CD4-positive, alpha-beta T cell (primary cell): ENCODE data around the gene HSF2BP. TPM values are rescaled to one million over a fixed set of nuclear protein-coding genes. Genes with fewer than 3 reads are reported as not detected.
"Not testable (repeated sequence)": the region's sequence is repeated elsewhere in the genome, so short reads cannot be mapped to it uniquely, and the experiment has no call there.

ENCODE experiments used
- ATAC-seq: fragments of 200-7000 bp; cut with Tn5 transposase; one replicate; pipeline ENCODE4 v1.10.0; 2022; ENCODE audit warnings: mild to moderate bottlenecking; ENCODE audit not compliant: poor library complexity
- CTCF ChIA-PET: fragments of 350-600 bp; sonication (Branson Sonifier 250); formaldehyde crosslinking; loops from one replicate; lab custom pipeline; 2021; ENCODE audit warnings: antibody characterized with exemption, inconsistent platforms; lab: Charles Lee
- POLR2A ChIA-PET: fragments of 350-600 bp; sonication (Branson Sonifier 250); formaldehyde crosslinking; loops from one replicate; lab custom pipeline; 2021; ENCODE audit warnings: antibody characterized with exemption, inconsistent platforms; lab: Charles Lee
- DNase-seq, 14 experiments: peaks; one replicate each; pipeline ENCODE4 v3.0.0-alpha.2; 2013 to 2020; ENCODE audit warnings: mixed read lengths in 2 of 14
- H3K27ac ChIP-seq, 2 donors: one replicate each; pipeline versions ENCODE4 v1.5.1 to v1.7.0; 2013; ENCODE audit warnings: low read length in 2 of 2, low read depth in 1 of 2, mild to moderate bottlenecking in 1 of 2
- H3K27me3 ChIP-seq, 2 experiments: 1 replicate in 1 of 2; 2 replicates in 1 of 2; pipeline versions ENCODE4 v1.6.1 to v1.7.0; 2013; ENCODE audit warnings: low read length in 2 of 2, control low read depth in 1 of 2, mild to moderate bottlenecking in 1 of 2, moderate library complexity in 1 of 2; ENCODE audit not compliant: insufficient read depth in 2 of 2, control insufficient read depth in 1 of 2
- H3K36me3 ChIP-seq: one replicate; pipeline ENCODE4 v1.6.1; 2013; ENCODE audit warnings: low read length, control low read depth; ENCODE audit not compliant: insufficient read depth
- H3K4me1 ChIP-seq: one replicate; pipeline ENCODE4 v1.6.1; 2013; ENCODE audit warnings: low read length, control low read depth; ENCODE audit not compliant: insufficient read depth
- H3K4me3 ChIP-seq: one replicate; pipeline ENCODE4 v1.5.1; 2013; ENCODE audit warnings: mild to moderate bottlenecking, low read length, moderate library complexity
- H3K9me3 ChIP-seq, 2 experiments: 1 replicate in 1 of 2; 2 replicates in 1 of 2; pipeline versions ENCODE4 v1.6.1 to v1.7.0; 2013; ENCODE audit warnings: low read length in 2 of 2, mild to moderate bottlenecking in 2 of 2, control low read depth in 1 of 2, moderate library complexity in 1 of 2; ENCODE audit not compliant: control insufficient read depth in 1 of 2, insufficient read depth in 1 of 2
- H3K27ac Mint-ChIP-seq: one replicate; pipeline ENCODE4 v1.8.0; 2020; ENCODE audit warnings: mixed read lengths
- H3K27me3 Mint-ChIP-seq: one replicate; pipeline ENCODE4 v1.8.0; 2021; ENCODE audit warnings: mixed read lengths
- H3K36me3 Mint-ChIP-seq: one replicate; pipeline ENCODE4 v1.8.0; 2021; ENCODE audit warnings: low read depth, mixed read lengths
- H3K4me1 Mint-ChIP-seq: one replicate; pipeline ENCODE4 v1.8.0; 2021; ENCODE audit warnings: low read depth, mixed read lengths
- H3K4me3 Mint-ChIP-seq: one replicate; pipeline ENCODE4 v1.8.0; 2020; ENCODE audit warnings: mild to moderate bottlenecking, mixed read lengths
- H3K9me3 Mint-ChIP-seq: one replicate; pipeline ENCODE4 v1.8.0; 2020; ENCODE audit warnings: mixed read lengths
- CTCF ChIP-seq: fragments of 200-600 bp; IDR thresholded peaks from one replicate; pipeline ENCODE4 v1.8.0; 2022; ENCODE audit warnings: antibody characterized with exemption, mild to moderate bottlenecking
- intact Hi-C, 2 experiments: fragments of 100-400 bp; cut with DNase I in 1 of 2; cut with micrococcal nuclease in 1 of 2; formaldehyde crosslinking; loops; one replicate each; pipeline versions ENCODE4 v1.15.1 to v1.9.0; 2023 to 2025; cut with DNase I, micrococcal nuclease
- total RNA-seq, 174 experiments: library from RNA in 2 of 174; stranded (reverse) in 2 of 174; gene quantifications; one replicate each; pipeline ENCODE4 v1.2.3 and lab custom pipeline; 2021 to 2026

HSF2BP gene
- total RNA-seq, 2 experiments from 2014 or later = 0.59 to 0.93 TPM

GRCh38 chr21:43701936-43702784 is 42.9 kb upstream of the HSF2BP start:
- H3K36me3 Mint-ChIP-seq = peaks cover 6% of the 10 kb centered on the region
- CTCF ChIA-PET = interaction anchor here (1.4 kb wide), 1 partner anchor 87 kb away, joined by 4 read pairs; the partner anchor contains the start of gene RRP1
- no peak overlapping the region for H3K27ac ChIP-seq
- intact Hi-C loops = no loop called here
- H3K9me3 Mint-ChIP-seq = peaks cover 2% of the 10 kb centered on the region
- no peaks in the 10 kb centered on the region for H3K36me3 ChIP-seq
- TF ChIP-seq CTCF = no peak
- H3K4me3 Mint-ChIP-seq = no peak overlapping the region
- peaks cover 0 to 3% of the 10 kb centered on the region in 2 experiments for H3K9me3 ChIP-seq
- POLR2A ChIA-PET = interaction anchor here (2.0 kb wide), 1 partner anchor 26 kb away, joined by 4 read pairs; no protein-coding TSS in a partner anchor
- H3K4me1 ChIP-seq = peaks cover 29% of the 10 kb centered on the region
- H3K4me3 ChIP-seq = no peak overlapping the region
- H3K27me3 Mint-ChIP-seq = no peaks in the 10 kb centered on the region
- peaks cover 12% of the 10 kb centered on the region for H3K4me1 Mint-ChIP-seq
- ATAC-seq (no peak), DNase-seq (no peak)
- no peak overlapping the region for H3K27ac Mint-ChIP-seq
- no peaks in the 10 kb centered on the region for H3K27me3 ChIP-seq

- DNase-seq (no peak), ATAC-seq (no peak)
- Mint-ChIP-seq H3K27me3 (no peaks in the 10 kb centered on the region), H3K4me3 (no peak overlapping the region), H3K36me3 (peaks cover 26% of the 10 kb centered on the region), H3K9me3 (peaks cover 2% of the 10 kb centered on the region), H3K4me1 (peaks cover 12% of the 10 kb centered on the region), H3K27ac (no peak overlapping the region)
- POLR2A ChIA-PET = no interaction called here
- H3K36me3 ChIP-seq = peaks cover 7% of the 10 kb centered on the region
- no peak overlapping the region for H3K4me3 ChIP-seq
- no peaks in the 10 kb centered on the region for H3K27me3 ChIP-seq
- no peak for TF ChIP-seq CTCF
- intact Hi-C loops = no loop called here
- peaks cover 0 to 3% of the 10 kb centered on the region in 2 experiments for H3K9me3 ChIP-seq
- H3K27ac ChIP-seq = no peak overlapping the region
- CTCF ChIA-PET = no interaction called here
- H3K4me1 ChIP-seq = peaks cover 22% of the 10 kb centered on the region
These were observed 40.8 kb upstream of the HSF2BP start for GRCh38 chr21:43699933-43700599.

- POLR2A ChIA-PET, CTCF ChIA-PET, H3K4me3 ChIP-seq, H3K4me3 Mint-ChIP-seq, ATAC-seq, H3K27ac ChIP-seq, H3K27ac Mint-ChIP-seq, H3K9me3 ChIP-seq, H3K27me3 Mint-ChIP-seq, H3K27me3 ChIP-seq, H3K9me3 Mint-ChIP-seq, DNase-seq, intact Hi-C loops: not testable (repeated sequence)
- peaks cover 12% of the 10 kb centered on the region for H3K4me1 Mint-ChIP-seq
- H3K36me3 Mint-ChIP-seq = peaks cover 32% of the 10 kb centered on the region
- peaks cover 22% of the 10 kb centered on the region for H3K4me1 ChIP-seq
- peaks cover 13% of the 10 kb centered on the region for H3K36me3 ChIP-seq
These were observed 40.1 kb upstream of the HSF2BP start for GRCh38 chr21:43699492-43699777.
